ENCODE results near the gene RAB15.

Gene RAB15

DNA sequence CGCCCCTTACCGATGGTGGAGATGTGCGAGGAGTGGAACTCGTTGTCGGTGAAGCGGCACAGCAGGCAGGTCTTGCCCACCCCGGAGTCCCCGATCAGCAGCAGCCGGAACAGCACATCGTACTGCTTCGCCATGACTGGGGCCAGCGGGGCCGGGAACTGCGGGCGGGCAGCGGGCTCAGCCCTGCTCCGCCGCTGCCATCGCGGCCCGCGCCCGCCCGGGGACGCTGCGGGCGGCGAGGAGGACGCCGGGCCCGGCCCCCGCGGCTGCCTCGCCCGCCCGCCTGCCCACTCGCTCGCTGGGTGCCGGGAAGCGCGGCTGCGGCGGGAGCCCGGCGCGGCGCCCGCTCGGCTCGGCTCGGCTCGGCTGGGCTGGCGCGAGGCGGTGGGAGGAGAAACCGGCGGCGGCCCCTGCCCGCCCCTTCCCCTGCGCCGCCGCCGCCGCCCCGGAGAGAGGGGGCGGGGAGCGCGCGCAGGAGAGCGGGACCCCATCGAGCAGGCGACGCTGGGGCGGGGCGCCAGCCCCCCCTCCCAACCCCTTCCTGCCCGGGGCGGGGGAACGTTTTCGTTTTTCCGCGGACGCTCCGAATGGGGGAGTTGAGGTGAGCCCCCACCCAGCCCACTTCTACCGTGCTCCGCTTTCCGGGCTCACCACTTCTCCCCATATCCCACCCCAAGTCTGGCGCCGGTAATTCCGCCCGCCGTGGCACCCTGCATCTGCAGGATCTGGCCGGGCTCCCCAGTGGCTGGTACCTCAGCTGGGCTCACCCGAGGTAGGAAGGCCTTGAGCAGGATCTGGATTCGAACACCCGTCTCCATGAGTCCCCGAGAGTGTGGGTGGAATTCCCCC is at the start of gene RAB15:
RAB15 (minus strand) TSS at position 394 of the 849 bp plus-strand sequence; CDS start at position 134, 260 bp downstream.
- no peak for DNase-seq (ENCODE audit: low read depth)

DNA sequence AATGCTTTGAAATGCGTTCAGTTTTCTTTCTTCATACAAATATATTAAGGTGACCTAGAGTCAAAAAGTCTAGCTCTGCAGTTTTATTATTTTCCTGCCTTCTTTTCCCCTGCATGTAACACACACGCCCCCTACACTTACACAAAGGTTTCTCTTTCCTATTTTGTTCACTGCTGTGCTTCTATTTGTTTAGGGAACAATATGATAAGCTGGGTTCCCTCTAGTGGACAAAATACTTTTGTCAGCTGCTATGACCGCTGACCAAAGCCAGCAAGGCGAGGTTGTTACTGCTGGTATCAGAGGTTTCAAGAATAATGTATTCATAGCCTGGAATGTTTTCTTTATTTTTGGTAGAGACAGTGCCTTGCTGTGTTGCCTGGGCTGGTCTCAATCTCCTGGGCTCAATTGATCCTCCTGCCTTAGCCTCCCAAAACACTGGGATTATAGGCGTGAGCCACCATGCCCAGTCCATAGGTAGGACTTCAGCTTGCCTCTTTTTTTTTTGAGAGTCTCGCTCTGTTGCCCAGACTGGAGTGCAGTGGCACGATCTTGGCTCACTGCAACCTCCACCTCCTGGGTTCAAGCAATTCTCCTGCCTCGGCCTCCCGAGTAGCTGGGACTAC is 47.9 kb upstream of the RAB15 start:
- DNase-seq (ENCODE audit: low read depth), result peak; percentile 63

DNA sequence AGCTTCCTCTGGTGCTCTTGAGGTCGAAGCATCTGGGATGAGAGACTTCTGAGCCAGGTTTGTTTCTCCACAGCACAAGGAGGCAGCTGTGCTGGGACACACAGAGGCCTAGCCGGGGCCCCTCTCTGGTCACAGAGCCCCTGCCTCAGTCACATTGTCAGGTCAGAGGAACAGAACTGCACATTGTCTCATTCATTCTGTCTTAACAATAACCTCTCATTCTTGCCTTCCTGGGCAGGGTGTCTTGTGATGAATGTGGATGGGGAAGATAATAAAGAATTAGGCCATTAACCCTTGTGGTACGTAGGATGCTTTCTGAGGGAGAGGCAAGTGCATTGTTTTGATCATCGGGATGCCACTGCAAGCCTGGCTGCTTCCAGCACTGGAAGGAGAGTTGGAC is 44.3 kb upstream of the RAB15 start:
- DNase-seq (ENCODE audit: low read depth), result no peak

DNA sequence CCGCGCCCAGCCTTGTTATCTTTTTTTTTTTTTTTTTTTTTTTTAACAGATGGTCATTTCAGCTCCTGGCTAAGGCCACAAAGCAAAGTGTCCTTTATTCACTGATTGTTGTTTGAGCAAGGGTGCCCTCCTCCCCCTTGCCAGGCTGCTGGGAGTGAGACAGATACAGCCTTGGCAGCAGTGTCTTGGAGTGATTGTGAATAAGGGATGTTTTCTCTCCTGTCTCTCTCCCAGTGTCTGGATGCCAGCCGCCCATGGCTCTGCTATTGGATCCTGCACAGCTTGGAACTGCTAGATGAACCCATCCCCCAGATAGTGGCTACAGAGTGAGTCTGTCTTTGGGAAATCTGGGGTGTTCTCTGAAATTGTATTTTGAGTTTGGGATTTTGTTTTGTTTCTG is 43.3 kb upstream of the RAB15 start:
- DNase-seq (ENCODE audit: low read depth), result no peak

DNA sequence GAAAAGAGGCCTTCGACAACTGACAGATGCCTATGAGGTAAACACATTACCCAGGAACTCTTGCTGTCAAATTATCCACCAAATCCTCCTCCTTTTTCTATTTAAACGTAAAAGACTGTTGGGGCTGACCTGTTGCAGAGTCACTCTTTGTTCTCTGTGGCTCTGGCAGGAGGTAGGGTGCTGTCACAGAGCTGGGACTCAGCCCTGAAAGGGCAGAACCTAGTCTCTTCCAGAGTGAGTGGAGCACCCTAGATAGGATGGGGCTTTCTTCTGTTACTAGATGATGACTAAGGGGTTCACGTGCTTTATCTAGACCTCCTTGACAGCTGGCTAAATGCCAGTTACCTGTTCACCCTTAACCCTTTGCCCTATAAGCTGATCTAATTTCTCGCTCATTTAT is 40.2 kb upstream of the RAB15 start:
- no peak for DNase-seq (ENCODE audit: low read depth)

DNA sequence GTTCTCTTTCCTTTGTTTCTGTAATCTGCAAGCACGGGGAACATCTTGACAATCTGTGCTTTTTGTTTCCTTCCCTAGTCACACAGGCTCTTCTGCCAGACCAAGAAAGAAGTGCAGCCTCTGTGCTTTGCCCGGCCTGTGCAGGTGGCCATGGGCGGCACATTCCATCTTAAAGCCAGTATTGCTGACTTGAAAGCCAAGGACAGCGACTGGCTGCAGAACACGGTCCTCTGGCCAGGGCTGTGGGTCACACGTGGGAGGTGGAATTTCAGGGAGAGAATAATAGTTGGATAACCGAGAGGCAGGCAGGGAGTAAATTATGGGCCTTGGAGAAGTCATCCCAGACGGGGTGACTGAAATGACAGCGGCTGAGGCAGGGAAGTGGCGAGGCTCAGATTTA is 39.4 kb upstream of the RAB15 start:
- no peak for DNase-seq (ENCODE audit: low read depth)

DNA sequence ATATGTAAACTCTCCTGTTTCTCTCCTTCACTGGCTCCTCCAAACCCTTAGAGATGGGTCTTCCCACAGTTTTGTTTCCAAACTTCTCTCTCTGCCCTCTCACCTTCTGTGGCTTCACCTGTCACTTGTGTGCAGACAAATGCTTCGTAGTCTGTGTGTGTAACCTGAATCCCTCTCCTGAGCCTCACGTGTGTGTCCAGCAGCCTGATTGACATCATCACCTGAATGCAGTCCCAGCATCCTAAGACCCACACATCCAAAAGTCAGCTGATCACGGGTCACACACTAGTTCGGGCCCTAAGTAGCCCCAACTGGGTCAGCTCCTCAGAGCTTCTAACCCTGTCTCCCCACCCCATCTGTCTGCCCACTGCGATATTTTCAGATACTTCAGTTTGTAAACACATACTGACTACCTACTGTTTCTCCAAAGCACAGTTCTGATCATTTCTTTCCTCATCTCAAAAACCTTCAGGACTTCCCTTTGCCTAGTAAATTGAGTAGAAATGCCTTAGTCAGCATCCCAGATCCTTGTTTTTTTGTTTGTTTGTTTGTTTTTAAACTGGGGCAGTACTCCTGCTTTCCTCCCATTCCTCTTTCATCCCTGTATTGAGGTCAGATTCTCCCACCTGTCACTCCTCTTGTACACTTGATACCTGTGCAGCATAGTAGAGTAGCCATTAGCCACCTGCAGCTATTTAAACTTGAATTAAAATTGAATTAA is 38.2 kb upstream of the RAB15 start:
- DNase-seq (ENCODE audit: low read depth), result no peak

DNA sequence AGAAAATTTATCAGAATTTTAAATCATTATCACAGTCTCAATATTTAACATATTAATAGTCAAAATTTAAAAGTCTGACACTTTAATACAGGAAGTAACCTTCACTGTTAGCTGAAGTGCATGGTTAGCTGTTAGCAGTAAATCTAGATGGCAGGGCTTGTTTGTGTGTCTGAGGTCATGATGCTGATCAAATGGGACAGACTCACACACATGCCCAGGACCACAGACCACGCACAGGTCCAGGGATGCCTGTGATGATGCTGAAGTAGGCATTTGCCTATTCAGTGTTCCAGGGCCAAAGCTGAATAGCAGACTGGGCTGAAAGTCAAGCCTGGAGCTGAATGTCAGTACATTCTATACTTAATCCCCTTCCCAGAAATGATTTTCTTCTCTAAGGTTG is 35.1 kb upstream of the RAB15 start:
- DNase-seq (ENCODE audit: low read depth), result no peak

DNA sequence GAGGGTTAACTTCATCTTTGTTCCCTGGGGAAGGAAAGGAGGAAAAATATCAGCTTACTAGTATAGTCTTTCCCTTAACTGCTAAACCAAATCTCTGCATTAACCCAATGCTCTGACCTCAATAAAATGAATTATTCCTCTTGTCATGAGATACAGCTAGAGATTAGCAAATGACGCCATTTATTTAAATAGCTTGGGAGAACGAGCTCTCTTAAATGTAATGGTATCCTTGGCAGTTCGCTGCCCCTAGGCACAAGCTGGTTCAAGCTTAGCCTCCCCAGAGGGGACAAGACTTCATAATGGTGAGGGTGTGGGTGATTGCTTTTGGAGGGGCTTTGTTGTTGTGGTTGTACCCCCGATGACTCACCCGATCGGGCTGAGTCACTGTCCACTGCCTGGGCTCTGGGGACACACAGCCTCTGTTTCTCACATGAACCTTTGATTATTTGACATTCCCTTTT is 34.2 kb upstream of the RAB15 start:
- DNase-seq (ENCODE audit: low read depth), result no peak

DNA sequence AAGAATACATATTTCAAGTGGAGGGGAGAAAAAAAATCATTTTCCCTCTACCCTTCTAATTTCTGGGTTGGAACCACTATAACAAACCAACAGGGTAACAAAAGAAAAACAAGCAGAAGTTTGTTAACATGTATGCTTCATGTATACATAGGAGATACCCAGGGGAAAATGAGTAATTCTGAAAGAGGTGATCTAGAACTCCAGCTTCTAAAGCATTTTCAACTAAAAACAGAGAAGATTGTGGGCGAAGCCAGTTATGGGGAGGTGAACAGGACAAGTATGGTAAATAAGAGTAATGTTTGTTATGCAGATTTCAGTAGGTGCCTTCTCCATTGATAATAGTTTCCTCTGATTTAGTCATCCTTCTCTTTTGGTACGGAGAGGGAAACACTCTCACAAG is 31.3 kb upstream of the RAB15 start:
- no peak for DNase-seq (ENCODE audit: low read depth)

DNA sequence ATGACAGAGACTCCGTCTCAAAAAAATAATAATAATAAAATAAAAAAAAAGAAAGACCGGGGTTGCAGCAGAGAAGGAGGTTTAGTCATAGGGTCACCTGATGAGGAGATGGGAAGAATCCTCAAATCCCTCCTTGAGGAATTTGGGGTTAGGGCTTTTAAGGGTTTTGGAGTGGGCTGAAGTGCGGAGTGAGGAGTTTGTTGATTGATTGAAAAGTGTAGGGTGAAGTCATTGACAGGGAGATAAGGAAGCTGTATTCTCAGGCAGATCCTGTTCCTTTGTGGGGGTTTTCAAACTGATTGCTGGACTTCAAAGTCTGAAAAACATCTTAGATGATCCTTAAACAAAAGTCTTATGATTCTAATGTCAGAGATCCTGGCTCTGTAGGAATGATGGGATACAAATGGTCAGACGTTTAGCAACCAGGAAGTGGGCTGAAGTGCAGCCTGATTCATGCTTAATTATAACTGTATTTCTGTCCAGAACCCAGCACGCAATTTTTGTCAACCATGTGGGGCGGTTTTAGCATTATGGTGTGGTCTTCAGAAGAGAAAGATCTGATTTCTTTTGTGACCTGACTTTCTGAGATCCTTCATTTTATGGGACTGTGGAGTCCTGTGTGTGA is 30.6 kb upstream of the RAB15 start:
- DNase-seq (ENCODE audit: low read depth), result no peak

DNA sequence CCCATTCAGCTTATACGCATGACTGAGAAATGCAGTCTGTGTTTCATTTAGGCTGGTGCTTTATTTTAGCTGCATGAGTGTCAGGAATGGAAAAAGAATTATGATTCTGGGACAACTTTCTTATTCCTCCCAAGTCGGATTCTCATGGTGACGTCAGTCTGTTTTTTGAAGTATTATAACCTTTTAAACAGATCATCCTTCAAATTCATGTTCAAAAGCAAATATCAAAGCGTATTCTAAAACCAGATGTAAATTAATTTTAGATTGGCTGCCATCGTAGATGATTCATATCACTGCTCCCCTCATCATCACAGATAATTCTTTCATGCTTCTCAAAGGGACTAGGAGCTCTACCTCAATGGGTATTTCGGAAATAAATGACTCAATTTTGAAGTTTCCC is 29.6 kb upstream of the RAB15 start:
- no peak for DNase-seq (ENCODE audit: low read depth)

DNA sequence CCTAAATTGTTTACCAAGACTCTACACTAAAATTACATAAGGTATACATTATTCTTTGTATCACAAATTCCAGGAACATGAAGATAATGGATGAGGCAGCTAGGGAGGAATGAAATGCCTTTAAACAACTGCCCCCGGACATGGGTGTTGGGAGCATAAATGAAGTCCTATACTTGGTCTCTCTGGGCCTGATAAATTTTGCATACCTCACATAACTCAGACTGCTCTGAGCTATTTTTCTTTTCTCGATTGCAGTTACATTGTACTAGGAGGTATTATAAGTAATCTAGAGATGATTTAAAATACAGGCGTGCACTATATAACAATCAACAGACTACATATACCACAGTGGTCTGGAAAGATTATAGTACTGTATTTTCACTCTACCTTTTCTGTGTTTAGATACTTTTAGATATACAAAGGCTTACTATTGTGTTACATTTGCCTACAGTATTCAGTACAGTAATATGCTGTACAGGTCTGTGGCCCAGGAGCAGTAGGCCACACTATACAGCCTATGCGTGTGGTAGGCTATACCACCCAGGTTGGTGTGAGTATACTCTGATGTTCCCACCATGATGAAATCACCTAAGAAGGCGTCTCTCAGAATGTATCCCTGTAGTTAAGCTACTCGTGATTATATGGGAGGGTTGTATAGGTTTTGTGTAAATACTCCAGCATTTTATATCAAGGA is 28.9 kb upstream of the RAB15 start:
- DNase-seq (ENCODE audit: low read depth), result no peak

DNA sequence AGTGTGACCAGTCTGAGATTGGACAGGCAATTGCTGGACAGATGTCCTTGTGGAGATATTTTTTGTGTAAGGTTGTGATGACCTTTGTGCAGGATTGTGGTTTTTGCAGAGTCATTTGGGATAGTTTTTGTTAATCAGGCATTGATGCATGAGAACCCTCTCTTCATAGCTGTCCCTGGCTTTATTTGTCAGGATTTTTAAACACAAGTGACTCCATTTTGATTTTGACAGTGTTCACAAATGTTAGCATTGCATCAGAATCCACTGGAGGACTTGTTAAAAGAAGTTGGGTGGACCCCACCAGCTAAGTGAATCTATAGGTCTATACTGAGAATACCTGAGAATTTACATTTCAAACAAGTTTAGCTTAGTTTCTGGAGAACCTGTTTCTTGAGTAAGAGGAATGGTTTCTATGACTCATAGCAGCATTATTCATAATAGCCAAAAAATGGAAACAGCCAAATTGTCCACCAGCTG is 26.4 kb upstream of the RAB15 start:
- DNase-seq (ENCODE audit: low read depth), result no peak

DNA sequence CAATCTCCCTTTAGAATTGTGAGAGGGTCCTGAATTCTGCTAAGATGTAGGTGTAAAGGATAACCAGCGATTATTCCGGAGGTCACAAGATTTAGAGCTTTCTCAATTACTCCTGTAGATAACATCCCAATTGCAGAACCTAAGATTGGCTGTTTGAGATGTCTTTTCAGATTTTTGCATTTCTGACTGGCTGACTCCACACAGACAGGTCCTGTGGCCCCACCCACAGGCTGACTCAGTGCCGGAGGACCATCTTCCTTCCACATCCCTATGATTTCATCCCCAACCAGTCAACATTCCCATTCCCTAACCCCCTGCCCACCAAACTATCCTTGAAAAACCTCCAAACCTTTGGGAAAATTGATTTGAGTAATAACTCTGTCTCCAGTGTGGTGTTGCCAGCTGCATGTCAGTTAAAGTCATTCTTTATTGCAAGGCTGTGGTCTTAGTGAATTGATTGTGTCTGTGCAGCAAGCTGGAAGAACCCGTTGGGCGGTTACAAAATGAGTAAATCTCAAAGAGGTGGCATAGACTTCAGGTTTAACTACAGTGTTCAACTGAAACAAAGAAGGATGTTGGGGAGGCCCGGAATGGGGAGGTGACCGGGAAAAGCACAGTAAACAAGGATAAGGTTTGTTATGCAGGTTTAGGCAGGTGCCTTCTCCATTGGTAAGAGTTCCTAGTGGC is 25.1 kb upstream of the RAB15 start:
- no peak for DNase-seq (ENCODE audit: low read depth)

DNA sequence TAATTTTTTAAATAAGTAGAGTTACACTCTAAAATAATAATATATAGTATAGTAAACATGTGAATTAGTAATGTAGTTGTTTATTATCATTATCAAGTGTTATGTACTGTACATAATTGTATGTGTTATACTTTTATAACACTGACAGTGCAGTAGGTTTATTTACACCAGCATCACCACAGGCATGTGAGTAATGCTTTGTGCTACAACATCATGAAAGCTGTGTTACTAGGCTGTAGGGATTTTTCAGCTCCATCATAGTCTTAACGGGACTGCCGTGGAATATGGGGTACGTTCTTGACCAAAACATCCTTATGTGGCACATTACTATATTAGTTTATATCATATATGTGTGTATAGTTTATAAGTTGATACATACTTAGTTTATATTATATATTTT is 23.2 kb upstream of the RAB15 start:
- no peak for DNase-seq (ENCODE audit: low read depth)

DNA sequence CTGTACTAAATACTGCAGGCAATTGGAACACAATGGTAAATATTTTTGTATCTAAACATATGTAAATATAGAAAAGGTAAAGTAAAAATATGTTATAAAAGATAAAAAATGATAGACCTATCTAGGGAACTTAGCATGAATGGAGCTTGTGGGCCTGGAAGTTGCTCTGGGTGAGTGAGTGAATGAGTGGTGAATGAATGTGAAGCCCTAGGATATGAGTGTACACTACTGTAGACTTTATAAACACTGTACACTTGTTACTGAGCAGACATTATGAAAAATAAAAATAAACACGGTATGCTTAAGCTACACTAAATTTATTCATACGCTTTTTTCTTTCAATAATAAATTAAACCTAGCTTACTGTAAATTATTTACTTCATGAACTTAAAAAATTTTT is 22.4 kb upstream of the RAB15 start:
- DNase-seq (ENCODE audit: low read depth), result no peak

DNA sequence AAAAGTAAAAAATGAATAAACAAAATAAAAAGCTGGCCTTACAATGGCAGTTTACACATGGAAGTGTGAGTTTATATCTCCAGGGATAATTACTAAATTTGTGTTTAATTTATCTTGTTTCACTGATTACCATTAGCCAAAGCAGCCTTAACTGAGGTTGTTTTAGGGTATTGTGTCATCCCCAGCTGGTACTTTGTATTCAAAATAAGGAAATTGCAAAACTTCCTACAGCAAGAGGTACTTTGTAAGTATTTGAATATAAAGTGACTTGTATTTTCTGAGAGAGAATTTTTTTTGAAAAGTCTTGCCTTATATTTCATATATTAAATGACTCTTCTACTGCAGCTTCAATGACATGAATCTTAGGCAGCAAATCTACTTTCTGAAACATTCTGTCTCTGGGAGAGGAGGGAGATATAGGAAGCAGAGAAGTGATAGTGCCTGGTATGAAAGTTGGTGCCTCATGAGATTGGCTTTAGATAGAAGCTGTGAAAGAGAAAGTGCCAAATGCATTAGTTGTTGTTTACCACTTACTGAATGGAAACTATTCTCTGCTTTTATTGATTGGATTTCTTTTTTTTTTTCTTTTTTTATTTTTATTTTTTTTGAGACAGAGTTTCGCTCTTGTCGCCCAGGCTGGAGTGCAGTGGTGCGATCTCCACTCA is 21.3 kb upstream of the RAB15 start:
- no peak for DNase-seq (ENCODE audit: low read depth)

DNA sequence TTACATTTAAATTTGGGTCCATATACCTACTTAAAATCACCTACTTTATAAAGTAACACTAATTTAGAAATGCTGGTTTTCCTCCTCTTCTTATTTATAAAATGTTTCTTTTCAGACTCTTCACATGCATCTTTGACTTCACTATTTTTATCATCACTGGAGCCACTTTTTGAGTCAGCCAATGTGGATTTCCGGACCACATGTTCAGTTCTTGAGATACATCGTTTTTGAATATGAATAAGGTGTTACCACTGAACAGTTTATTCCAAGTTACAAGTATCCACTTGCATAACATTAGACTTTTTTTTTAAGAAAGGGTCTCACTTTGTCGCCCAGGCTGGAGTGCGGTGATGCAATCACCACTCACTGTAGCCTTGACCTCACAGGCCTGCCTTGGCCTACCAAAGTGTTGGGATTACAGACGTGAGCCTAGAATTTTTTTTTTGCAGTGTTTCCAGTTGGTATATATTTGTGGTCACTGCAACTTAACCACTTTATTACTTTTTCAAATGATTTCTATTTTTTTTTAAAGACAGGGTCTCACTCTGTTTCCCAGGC is 20.3 kb upstream of the RAB15 start:
- no peak for DNase-seq (ENCODE audit: low read depth)

DNA sequence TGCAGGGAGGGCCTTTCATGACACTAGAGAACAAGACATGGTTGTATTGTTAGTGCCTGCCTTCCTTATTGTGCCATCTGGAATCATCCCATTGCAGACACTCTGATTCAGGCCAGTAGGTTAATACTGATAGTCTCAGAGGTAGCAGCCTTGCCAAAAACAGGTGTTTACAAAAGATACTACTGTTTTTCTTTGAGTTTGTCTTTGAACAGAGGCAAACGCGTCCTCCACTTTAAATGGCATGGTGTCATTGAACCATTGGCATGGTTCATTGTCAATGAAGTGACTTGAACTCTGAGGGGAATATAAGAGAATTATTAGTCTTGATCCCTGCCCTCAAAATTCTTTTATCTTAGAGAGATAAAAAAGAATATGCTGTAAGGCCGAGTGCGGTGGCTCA is 18.8 kb upstream of the RAB15 start:
- no peak for DNase-seq (ENCODE audit: low read depth)

All from non-pigmented ciliary epithelial cell (primary cell).